NCI-H226 (cell line): ENCODE measurements around the gene PWP1.
"Not testable (repeated sequence)": the region's sequence is repeated elsewhere in the genome, so short reads cannot be mapped to it uniquely, and the experiment has no call there.

Experiments used
- DNase-seq: peaks from one replicate; pipeline ENCODE4 v3.0.0-alpha.2; 2015

Gene PWP1

GRCh38 chr12:107668320-107669098 lies 17.1 kb upstream of the PWP1 start:
- no peak for DNase-seq

- no peak for DNase-seq
These were observed 15.7 kb upstream of the PWP1 start for GRCh38 chr12:107669946-107670345.

- no peak for DNase-seq
These were observed 14.5 kb upstream of the PWP1 start for GRCh38 chr12:107670999-107671643.

DNA sequence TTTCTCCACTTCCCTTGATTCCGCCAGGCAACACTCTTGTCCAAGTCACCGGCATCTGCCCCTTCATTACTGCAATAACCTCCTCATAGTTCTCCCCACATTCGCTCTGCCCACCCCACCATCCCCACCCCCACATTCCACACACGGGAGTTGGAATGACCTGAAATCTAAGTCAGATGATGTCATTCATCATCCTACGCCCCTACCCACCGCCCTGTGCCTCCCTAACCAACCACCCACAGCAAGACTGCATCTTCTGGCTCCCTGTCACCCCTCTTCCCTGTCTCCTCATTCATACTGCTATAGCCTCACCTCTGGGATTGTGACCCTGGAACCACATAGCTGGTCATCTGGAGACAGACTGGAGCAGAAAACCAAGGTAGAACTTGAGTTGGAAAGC lies 7.9 kb upstream of the PWP1 start:
- no peak for DNase-seq

DNA sequence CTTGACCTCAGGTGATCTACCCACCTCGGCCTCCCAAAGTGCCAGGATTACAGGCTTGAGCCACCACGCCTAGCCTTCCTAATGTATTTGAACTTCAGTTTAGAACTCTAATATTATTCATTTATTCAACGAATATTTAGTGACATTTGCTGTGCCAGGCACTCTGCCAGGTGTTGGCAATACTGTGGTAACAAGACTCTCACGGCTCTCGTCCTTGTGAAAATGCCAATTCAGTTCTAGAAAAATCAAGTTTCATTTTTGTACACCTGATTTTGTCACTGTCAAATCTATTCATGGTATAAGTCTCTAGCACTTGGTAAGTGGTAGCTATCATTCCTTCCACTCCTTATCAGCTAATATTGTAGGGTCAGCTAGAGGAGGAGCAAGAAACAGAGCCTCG lies 6.3 kb upstream of the PWP1 start:
- no peak for DNase-seq

DNA sequence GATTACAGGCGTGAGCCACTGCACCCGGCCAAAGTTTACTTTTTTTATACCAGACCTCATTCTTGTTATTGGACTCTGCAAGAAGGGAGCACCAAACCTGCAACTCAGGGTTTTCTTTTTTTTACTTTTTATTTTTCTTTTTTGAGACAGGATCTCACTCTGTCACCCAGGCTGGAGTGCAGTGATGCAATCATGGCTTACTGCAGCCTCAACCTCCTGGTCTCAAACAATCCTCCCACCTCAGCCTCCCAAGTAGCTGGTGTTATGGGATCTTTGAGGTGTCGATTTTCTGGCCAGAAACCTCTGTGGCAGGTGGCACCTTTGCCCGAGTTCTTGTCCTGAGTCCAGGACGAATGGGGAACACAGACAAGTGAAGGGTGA lies 4.2 kb upstream of the PWP1 start:
- no peak for DNase-seq

GRCh38 chr12:107681836-107682820 lies 3.5 kb upstream of the PWP1 start:
- DNase-seq: no peak

DNA sequence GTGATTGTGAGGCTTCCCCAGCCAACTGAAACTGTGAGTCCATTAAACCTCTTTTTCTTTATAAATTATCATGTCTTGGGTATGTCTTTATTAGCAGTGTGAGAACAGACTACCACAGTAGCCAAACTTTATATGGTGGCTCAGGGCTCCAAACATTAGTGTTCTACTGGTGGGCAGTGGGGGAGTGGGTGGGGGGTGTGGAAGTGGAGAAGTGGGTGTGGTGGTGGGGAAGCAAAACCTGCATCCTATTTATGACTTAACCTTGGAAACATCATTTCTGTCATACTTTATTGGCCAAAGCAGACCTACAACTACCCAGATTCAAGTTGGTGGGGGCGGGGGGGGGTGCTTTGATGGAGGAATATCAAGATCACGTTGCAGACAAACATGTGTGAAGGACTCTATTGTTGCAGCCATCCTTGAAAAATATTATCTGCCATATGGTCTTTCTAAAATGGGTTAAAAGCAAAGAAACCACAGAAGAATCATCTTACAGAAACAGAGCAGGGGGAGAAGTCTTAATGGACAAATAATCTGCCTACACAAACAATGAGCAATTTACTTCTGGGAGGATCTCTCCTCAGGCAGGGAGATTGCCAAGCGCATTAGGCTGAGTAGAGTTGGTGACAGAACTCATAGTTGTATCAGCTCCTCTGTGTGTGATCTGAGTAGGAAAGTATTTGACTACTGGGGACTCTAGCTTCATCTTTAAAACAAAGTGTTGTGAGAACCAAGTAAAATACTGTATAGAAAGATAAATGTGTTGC lies 1.4 kb upstream of the PWP1 start:
- DNase-seq: no peak

DNA sequence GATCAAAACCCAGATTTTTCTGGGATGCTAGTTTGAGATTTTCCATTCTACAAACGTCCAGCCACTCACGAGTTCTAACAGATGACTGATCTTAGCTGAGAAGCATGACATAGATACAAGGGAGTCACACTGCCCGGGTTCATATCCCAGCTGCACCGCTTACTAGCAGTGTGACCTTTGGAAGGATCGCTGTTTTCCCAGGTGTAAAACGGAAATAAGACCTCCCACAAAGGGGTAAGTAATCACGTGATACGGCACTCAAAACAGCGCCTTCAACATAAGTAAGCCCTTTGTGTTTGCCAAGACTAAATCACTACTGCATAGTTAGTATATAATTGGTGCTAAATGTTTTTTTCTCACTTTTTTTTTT lies 624 bp upstream of the PWP1 start:
- no peak for DNase-seq

GRCh38 chr12:107695772-107696171 lies 10.2 kb downstream of the PWP1 start:
- DNase-seq: not testable (repeated sequence)

DNA sequence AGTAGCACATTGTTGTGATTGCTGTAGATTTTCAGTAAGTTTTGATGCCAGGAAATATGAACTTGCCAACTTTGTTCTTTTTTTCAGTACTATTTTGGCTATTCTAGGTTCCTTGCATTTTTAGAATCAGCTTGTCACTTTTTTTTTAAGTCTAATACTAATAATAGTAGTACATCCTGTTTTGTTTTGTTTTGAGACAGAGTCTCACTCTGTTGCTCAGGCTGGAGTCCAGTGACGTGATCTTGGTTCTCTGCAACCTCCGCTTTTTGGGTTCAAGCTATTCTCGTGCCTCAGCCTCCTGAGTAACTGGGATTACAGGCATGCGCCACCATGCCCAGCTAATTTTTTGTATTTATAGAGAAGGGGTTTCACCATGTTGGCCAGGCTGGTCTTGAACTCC lies 16.5 kb downstream of the PWP1 start:
- no peak for DNase-seq

- DNase-seq: no peak
These were observed 18.4 kb downstream of the PWP1 start for GRCh38 chr12:107704041-107704440.

GRCh38 chr12:107705522-107705921 lies 19.9 kb downstream of the PWP1 start:
- DNase-seq: not testable (repeated sequence)

DNA sequence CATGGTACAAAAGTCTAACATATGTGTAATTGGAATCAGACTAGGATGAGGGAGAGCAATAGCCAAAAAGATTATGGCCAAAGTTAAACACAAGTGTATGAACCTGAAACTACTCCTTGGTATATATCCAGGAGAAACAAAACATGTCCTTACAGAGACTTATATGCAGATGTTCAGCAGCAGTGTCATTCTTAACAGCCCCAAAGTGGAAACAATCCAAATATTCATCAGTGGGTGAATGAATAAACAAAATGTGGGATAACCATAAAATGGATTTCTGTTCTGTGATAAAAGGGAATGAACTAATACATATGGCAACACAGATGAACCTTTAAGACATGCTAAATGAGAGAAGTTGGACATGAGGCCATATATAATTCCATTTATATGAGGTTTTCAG lies 30.2 kb downstream of the PWP1 start:
- DNase-seq: no peak

DNA sequence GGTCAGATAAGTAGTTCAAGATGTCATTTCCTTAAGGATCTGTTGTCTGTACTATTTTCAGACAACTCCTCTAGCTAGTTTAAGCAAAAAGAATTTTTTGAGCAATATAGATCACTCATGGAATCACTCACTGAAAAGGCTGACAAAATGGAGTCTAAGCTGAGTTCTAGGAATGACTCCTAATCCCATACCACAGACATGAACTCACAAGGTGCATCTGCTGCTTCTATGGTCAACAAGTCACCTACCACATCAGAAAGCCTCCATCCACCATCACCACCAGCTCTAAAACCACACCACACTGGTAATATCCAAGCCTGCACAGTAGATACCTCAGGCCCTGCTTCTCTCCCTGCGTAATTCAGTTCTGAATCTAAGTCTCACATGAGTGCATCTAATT lies 33.0 kb downstream of the PWP1 start:
- DNase-seq: no peak

DNA sequence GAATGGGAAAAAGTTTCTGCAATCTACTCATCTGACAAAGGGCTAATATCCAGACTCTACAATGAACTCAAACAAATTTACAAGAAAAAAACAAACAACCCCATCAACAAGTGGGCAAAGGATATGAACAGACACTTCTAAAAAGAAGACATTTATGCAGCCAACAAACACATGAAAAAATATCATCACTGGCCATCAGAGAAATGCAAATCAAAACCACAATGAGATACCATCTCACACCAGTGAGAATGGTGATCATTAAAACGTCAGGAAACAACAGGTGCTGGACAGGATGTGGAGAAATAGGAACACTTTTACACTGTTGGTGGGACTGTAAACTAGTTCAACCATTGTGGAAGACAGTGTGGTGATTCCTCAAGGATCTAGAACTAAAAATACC lies 41.7 kb downstream of the PWP1 start:
- DNase-seq: not testable (repeated sequence)

- DNase-seq: not testable (repeated sequence)
These were observed 42.1 kb downstream of the PWP1 start for GRCh38 chr12:107727742-107728141.

- no peak for DNase-seq
These were observed 45.2 kb downstream of the PWP1 start for GRCh38 chr12:107730618-107731341.

DNA sequence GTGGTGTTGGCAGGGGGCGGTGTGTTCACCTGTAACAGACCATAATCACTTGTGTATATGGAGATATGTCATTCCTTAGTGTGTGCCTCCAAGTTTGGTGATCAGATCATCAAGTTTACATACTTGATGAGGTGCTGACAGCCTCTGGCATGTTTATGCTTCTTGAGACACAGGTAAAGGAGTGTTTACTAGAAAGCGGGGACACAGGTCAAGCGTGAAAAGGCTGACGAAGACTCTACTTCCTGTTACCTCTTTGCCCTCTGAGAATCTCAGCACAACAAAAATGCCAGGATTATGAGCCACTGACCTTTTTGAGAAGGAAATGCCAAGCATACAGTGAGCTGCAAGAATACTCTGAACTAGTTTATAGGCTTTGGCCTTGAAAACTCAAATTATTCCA lies 45.8 kb downstream of the PWP1 start:
- no peak for DNase-seq

DNA sequence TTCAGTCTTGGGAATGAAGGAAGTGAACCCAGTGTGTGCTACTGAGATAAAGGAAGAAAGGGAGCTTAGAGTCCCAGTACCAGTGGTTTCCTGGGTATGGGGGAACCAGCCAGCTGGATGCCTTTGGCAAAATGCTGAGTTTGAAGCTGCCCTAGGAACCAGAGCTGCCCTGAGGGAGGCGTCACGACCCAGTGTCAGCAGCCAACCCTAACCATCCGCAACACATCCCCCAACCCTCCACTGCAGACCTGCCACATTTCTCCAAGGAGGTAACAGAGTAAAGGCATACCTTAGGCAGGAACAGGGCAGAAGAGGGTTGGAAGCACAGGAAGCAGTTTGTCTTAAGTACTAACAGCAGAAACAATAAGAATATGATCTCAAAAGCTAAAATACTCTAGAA lies 46.8 kb downstream of the PWP1 start:
- no peak for DNase-seq

DNA sequence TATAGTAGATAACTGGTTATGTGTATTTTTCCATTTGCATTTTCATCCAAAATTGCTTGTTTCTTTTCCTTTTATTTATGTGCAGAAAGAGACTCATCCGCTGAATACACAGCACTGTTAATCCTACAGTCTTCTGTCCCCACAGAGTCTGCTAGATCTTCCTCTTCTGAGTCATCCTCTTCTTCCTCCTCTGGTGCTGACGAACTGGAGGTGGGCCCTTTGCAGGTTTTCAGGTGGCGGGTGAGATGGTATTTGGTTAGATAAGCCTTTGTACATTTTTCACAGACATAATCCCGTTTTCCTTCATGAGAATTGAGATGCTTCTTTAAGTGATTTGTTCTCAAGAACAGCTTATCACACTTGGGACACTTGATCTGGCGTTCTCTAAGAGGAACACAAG lies 48.5 kb downstream of the PWP1 start:
- no peak for DNase-seq

- no peak for DNase-seq
These were observed 50.2 kb downstream of the PWP1 start for GRCh38 chr12:107735763-107736162.
